Effector CD4-positive, alpha-beta T cell (primary cell): Measurements from ENCODE around the gene BLNK. TPM values are rescaled to one million over a fixed set of nuclear protein-coding genes. Genes with fewer than 3 reads are reported as not detected.
"Not testable (repeated sequence)": the region's sequence is repeated elsewhere in the genome, so short reads cannot be mapped to it uniquely, and the experiment has no call there.

ENCODE experiments used
- DNase-seq: peaks from one replicate; pipeline ENCODE4 v3.0.0-alpha.2; 2020
- total RNA-seq: gene quantifications from one replicate; lab custom pipeline; 2026; lab: John Stamatoyannopoulos, UW

Gene BLNK
- total RNA-seq, result not detected

DNA sequence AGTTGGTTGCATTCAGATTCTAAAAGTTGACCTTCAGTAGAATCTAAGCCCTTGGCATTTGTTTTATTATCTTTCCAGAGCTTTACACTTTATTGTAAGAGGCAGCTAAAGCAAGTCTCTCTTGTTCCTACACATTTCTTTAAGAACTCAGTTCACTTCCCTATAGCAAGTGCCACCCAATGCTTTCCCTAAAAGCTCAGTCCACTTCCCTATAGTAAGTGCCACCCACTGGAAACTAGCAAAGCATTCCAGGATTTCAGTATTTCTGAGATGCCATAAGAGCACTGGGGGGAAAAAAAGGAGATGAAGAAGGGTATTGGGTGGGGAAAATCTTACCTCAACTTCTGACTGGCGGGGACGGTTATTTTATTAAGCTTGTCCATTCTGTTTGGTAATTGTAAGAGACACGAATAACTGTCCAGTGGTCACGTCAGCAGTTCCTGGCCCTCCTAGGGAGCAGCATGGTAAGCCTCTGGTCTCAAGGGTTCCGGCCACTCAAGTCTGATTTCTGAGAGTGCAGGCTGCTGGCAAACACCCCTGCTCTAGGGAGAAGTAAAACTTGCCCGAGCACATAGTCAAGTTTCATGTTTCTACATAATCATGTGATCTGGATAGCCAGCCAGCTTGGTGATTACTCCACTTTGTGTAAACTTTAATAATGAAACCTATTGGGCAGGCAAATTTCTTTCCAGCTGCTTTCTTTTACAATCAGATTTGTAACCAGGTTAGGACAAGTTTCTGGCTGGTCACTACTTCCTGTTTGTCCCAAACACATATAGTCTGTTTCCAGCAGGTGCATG, at the start of gene BLNK:
Gene BLNK (minus strand): TSS at position 554 of the 800 bp plus-strand sequence. CDS start 171 bp downstream, at position 383.
- no peak for DNase-seq

DNA sequence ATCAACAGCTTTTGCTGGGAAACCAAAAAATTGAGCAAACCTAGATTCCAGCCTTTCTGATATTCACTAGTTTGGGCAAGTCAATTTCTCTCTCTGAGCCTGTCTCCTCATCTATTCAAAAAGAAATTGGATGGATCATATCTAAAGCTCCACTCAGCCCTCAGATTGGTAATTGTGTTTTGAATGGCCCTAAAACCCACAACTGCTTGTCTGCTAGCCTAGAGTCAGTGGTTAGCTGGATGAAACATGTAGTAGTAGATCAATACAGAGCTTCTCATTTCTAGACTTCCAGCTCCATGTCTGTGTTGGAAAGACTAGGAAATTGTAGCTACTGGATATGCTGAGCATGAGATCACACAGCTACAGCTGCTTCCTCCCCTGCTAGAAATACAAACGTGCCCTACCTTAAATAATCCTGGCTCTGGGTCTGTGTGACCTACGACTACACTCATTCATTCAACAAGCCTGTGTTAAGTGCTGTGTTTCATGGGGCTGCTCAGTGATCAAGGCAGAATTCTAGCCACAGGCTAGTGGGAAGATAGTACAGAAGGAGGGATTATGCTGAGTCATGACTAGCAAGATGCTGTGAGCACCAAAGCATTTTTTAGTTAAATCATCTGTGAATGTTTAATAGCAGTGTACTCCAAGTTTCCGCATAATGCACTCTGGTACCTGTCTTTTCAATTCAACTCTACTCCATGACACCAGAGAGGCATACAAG, 48.5 kb upstream of the BLNK start:
- no peak for DNase-seq

DNA sequence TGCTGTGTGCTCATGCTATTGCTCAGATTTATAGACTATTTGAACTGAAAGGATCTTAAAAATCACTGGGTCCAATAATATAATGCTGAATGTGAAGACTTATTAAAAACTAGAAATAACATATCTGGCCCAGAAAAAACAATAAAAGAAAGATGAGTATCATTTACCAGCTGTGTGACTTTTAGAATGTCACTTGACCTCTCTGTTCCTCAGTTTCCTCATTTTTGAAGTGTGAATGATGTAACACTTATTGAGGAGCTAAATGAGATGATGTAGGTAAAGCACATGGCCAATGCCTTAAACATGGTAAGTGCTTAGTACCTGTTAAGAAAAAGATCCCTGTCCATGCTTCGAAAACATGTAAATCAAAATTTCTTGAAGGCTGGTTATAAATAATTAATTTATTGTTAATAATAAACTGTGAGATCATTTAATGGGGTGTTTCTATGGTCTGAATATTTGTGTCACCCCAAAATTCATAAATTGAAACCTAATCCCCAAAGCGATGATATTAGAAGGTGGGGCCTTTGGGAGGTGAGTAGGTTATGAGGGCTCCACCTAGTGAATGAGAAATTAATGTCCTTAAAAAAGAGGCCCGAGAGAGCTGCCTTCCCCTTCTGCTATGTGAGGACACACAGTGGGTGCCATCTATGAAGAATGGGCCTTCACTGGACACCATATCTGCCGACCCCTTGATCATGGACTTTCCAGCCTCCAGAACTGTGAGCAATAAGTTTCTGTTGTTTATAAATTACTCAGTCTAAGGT, 45.9 kb upstream of the BLNK start:
- no peak for DNase-seq

DNA sequence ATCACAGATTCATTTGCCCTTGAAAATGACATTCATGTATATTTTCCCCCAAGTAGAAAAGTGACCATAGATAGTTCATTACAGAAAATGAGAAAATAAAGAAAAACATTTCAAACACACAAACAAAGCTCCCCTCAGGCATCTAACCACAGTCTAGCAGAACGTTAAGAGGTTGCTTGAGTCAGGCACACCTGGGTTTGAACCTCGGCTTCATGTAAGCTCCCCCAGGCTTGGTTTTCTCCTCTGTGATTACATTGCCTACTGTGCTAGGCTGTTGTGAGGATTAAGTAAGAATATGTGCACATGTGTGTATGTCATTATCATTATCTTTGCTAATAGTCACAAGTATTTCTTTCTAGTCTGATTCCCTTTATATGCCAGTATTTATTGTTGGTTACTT, 42.0 kb upstream of the BLNK start:
- no peak for DNase-seq

DNA sequence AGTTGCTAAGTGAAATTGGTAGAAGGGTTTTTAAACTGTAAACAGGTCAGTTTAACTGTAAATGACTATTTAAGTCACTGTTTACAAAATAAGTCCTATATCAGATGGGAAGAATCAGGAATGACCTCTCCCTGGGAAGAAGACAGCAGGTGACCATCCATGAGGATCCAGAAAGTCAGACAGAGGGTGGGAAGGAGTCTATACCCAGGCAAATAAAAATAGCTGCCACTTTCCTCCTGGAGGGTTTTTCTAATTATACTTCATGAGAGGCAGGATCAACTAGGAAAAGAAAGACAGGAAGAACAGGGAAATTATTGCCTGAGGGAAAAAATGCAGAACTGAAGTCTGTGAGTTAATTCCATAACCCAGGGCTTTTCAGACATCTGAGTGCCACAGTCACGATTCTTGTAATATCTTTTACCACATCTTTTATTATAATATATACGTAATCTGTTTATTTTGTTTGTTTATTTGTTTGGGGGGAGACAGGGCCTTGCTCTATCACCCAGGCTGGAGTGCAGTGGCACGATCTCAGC, 39.9 kb upstream of the BLNK start:
- DNase-seq, result no peak

DNA sequence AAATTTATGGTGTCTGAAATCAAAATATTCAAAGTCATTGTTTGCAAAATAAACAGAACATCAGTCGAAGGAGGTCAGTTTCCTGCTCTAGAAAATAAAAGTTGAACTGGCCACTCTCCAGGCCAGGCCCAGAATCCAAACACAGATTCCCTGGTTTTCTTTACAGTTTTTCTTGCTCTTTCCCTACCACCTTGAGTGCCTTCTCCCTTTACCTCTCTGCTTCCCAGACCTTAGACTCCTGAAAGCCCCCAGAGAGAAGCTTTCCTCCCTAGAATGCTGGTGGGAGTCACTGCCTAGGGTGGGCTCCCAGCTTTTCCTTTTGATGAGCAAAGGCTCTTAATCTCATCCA, 38.9 kb upstream of the BLNK start:
- DNase-seq, result no peak

DNA sequence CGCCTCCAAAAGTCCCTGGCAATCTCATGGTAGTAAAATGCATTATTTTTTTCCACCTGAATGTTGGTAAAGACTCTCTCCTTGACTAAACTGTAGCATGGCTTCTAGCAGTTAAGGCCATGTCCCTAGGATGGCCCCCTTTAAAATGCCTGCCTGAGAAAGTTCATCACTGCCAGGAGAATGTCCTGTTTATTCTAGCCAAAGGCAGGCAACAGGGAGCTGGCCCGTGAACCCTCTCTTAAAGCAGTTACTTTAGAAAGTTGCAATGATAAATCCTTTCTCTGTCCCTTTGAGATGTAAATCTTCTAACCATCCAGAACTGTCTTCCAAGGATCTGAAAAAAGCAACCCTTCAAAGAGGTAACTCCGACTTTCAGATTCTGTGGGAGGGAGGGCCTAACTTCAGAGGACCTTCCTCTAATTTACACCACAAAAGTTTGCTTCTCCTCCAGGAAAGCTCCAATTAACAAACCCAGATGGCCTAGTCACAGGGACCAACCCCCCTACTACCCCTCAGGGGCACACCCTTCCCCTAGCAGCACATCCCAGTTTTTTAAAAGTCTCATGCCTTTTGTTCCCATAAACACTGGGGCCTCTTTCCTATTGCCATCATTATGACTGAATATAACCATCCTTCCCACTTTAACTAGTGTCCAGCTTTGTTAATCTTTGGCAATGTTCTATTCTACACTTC, 38.4 kb upstream of the BLNK start:
- no peak for DNase-seq

DNA sequence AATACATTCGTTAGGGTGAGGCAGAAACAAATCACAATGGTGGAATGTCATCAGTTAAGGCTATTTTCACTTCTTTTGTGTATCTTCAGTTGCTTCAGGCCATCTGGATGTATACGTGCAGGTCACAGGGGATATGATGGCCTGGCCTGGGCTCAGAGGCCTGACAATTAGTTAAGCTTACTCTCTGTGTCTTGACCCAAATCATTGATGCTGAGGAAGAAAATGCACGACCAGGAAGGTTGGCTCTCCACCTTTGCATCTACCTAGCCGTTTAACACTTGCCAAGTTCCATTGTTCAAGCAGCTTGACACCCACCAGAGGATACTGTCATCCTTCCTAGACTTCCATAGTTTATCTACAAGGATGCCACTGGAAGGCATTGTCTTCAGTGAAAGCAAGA, 37.5 kb upstream of the BLNK start:
- DNase-seq, result not testable (repeated sequence)

DNA sequence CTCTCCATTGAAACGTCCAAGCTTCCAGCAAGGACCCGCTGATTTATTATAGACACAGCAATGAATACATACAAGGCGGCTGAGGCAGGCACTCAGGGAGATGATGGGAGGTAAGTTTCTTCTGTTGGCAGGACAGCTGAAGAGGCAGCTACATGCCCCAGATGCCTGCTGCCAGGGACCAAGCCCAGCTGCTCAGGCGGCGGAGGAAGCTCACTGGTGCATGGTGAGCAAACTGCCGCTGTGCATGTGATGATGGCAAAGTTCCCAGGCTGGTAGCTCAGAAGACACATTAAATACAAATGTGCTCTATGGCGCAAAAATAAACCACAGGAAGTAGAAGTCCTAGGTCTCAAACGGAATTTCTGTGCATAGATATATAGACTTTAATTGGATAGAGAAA, 35.1 kb upstream of the BLNK start:
- DNase-seq, result no peak

DNA sequence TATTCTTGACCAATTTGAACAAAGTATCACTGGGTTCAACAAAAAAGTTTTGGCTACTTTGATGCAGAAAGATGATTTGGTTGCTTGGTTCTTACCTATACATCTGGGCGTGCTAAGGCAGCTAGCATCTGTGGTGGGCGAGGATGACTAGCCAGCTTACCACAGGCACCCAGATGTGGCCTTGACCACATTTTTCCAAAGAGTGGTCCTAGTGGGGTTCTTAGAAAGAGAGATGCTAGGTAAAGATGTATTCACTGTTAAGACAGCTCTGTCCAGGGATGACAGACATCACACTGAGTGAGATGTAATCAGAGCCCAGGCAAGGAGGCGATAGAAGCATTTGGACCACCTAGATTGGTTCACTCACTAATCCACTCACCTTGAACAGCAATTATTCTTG, 33.6 kb upstream of the BLNK start:
- DNase-seq, result no peak

DNA sequence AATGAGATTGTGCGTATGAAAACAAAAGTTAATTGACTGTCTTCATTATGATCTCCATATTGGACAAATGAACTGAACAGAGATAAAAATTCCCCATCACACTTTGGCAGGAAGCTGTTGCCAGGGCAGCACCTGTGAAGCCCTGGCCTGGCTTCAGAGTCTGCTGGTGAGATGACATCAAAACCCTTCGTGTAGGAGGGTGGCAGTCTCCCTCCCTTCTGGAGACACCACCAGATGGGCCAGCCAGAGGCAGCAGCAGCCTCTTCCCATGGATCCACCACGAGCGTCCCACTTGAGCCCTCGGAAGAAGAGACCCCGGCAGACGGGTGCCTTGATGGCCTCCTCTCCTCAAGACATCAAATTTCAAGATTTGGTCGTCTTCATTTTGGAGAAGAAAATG, 32.9 kb upstream of the BLNK start, which contains the start of gene DNTT:
Gene DNTT (plus strand): TSS at position 205 of the 400 bp plus-strand sequence. CDS start 64 bp downstream, at position 269.
- no peak for DNase-seq

DNA sequence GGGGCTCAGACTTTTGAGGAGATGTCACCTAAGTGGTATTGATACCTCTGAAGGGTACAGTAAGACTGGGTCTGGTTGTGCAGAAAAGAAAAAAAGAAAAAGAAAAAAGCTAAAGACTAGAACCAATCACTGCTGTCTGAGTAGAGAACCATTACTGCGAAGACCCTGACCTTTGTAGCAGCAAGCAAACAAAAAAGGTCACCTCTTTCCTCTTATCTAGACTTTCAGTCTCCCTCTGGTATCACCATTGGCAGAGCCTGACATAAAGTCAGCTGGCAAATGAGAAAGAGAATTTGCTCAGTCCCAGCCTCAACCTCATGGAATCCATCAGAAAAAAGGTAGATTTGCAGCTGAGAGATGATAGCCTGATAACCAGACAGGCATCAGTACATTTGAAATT, 30.2 kb upstream of the BLNK start:
- no peak for DNase-seq

DNA sequence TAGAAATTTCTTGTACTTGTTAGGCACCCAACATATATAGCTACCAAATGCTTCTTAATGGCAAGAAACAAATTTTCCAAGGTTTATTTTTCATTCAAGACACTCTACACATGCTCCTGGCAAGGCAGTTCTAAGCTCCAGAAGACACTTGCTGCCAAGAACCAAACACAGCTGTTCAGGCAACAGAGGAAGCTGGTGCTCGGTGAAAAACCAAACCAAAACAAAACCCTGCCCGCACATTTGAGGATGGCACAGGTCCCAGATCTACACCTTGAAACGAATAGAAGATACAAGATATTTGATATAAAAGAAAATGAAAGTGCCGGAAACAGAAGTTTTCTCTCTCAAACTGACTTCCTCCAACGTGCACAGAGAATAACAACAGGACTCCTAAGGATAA, 28.0 kb upstream of the BLNK start:
- no peak for DNase-seq

DNA sequence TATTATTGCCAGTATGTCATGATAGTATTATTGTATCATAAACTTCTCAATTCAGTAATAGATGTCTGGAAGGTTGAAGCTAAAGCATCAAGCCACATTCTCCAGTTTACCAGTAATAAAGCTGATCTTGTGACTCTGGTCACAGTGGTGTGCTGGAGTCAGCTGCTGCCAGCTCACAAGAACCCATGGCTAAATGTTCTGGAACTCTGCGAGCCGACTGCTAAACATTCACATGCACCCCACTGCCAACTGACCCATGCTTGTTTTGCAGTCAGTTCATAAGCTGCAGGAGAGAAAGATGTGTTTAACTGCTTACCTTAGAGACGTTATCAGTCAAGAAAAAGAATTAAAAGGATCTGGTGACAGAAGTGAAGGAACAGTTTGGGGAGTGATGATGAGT, 27.0 kb upstream of the BLNK start:
- no peak for DNase-seq

DNA sequence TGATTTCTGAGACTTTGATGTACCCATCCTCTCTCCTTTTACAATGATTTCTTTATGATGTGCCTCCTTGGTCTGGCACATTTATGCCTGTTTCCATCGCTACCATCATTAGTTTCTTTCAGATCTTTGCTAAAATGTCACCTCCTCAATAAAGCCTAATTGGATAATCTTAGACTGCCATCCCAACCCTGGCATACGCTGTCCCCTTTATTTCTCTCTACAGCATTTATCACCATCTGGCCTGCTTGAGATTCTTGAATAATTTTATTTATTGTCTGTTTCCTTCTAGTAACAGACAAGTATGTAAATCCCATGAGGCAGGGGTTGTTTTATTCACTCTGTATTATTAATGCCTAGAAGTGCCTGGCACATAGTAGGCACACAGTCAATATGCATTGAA, 26.1 kb upstream of the BLNK start:
- DNase-seq, result no peak

DNA sequence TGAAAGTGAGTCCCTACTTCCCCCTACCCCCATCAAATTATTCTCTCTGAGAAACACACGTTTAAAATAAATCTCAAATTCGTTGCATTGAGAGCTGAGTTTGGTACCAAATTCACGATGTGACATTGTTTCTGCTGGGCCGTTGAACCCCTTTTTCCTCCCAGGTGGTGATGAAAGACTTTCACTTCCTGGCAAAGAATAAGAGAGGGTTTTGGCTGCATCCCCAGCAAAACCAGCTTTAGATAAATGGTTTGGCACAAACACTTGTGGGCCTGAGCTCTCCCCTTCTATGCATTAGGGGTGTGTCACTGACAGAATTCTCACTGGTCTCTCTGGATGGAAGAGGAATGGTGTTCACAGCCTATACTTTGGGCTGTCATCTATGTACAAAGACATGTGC, 24.1 kb upstream of the BLNK start:
- no peak for DNase-seq

DNA sequence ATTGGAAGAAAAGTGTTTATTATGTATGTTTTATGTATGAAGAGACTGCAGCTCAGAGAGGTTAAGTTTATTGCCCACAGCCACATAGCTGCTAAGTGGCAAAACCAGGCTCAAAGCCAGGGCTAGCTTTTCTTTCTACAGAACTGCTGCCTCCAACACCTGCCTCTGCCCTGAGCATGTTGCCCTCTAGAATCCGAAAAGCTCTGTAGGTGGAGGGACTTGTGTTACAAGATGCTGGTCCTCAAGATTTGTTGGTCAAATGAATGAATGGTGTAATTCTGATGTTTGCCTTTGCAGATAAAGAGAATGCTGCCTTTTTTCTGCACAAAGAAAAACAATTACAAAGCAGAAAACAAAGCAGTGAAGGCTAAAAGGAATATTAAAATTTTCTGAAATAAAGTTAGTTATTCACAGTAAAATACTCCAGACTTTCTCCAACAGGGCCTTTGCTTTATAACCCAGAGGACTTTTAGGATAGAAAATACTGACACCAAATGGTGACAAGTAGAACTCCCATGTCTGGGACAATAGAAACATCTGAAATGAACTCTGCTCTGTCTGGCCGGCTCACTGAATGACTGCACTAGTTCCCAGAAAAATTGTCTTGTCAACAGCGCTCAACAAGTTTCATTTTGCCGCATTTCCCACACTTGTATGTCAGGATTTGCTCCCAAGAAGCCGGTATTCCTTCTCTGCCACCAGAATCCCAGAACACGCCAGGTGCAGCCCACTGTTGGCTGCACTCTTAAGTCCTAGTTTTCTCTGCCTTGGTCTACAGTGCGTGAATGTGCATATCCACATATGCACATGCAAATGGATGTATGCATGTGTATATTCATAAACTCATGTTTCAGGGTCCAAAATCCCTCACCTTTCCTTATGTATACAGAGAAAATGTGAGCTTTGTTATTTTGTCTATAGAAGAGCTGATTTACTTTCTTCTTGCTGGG, 21.9 kb upstream of the BLNK start:
- DNase-seq, result no peak

DNA sequence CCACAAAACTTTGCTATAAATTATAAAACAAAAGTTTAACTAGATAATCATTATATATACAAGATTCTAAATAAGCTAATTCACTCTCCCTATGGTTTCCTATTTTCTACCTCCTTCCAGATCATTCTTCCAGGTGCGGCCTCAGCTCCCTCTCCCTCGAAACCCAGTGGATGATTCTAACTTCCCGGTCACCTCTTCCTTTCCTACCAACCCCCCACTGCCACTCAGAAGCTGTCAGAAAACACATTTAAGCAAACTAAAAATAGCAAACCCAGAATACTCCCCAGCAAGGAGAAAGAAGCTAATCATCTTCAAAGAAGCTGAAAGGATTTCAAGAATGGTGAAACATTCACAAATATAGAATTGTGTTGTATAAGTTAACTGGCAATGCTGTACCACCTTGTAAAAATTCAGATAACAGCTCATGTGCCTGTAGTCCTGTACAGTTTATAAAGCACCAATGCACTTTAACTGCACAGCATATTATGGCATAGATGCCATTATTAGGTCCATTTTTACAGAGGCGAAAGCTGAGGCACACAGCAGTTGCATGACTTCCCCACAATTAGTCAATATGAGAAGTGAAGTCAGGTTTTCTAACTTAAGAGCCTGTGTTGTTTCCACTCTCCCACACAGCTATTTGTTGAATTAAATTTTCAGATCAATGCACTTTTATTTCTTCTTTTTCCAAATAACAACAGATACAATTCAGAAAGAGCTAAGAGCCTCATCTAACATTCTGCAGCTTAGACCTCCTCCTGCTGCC, 19.2 kb upstream of the BLNK start:
- DNase-seq, result no peak

DNA sequence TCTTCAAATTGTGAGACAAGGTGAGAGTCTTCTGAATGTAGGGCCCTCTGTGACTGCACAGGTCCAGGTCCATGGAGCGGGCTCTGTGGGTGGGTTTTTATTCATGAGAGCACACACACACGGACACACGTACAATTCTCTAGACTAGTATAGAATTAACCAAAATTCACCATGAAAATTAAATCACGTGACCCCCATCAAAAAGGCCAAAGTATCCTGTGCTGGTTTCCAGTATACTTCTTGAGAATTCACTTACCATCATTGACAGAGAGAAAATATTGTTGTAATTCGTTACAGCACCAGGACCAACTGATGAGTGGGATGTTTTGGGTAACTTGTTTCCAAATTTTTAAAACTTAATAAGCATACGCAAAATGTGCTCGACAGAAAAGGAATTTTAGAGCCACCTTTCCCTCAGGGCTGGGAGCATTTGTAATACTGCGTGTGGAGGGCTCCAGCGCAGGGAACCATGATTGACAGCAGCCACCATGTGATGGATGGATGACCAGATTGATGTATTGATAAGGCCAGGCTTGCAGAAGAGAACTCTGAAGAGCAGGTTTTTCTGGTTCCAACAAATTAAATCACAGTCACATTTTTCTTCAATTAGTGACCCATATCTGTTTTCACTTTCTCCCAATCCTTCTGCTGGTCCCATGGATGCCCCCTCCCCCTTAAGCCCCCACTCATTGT, 18.0 kb upstream of the BLNK start:
- no peak for DNase-seq

DNA sequence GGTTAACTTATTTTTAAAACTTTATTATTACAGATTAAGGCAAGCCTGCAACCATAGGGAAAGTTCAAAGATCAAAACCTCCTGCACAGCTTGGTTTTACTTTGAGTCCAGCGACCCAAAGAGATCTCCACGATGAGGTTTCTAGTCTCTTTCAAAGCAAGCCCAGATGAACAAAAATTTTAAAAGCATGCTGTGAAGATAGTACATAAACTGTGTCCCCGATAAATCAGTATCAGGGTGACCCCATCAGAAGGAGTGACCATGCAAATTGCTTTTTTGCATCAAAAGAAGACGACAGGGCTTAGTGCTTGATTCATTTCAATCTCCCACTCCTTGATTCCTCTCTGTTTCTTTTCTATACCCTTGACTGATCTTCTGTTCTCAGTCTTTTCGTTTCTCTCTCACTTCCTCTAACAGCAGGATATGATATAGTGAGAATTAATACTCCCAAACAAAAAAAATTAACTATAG, 16.8 kb upstream of the BLNK start:
- DNase-seq, result no peak
